SK-N-SH (cell line): ENCODE measurements around the gene SNU13. TPM values are rescaled to one million over a fixed set of nuclear protein-coding genes. Genes with fewer than 3 reads are reported as not detected.

Experiments used
- CTCF ChIA-PET: fragments of 300-600, 350-600 bp; formaldehyde crosslinking; extraction: SDS; loops from one replicate; lab custom pipeline; 2021; lab: Yijun Ruan, JAX
- POLR2A ChIA-PET: fragments of 350-600 bp; sonication (Branson Sonifier 250); formaldehyde crosslinking; extraction: SDS; loops from one replicate; lab custom pipeline; 2020; ENCODE audit warnings: antibody characterized with exemption, inconsistent platforms; lab: Yijun Ruan, JAX
- DNase-seq: peaks from one replicate; pipeline ENCODE4 v3.0.0; 2012
- H2AFZ ChIP-seq: fragments of 200-600 bp; sonication (generic); 2 replicates; pipeline ENCODE4 v1.8.1; 2016; ENCODE audit warnings: antibody characterized with exemption, mild to moderate bottlenecking, low read depth
- H3F3A ChIP-seq: fragments of 200-600 bp; sonication (generic); replicated peaks from 2 replicates; pipeline ENCODE3; 2016; ENCODE audit warnings: antibody characterized with exemption, mild to moderate bottlenecking; ENCODE audit not compliant: insufficient read depth
- H3K27ac ChIP-seq, 2 experiments: fragments of 200-500 bp in 1 of 2; fragments of 200-600 bp in 1 of 2; sonication (Bioruptor generic) in 1 of 2; sonication (generic), shearing (Covaris generic) in 1 of 2; 2 replicates each; pipeline versions ENCODE4 v1.5.1 to v1.6.1; 2014 to 2016; ENCODE audit warnings: low read depth in 2 of 2, inconsistent platforms in 1 of 2, low read length in 1 of 2, mild to moderate bottlenecking in 1 of 2, mixed read lengths in 1 of 2
- H3K27me3 ChIP-seq: fragments of 200-600 bp; sonication (generic), shearing (Covaris generic); 2 replicates; pipeline ENCODE4 v1.6.1; 2016; ENCODE audit warnings: mixed run types; ENCODE audit not compliant: insufficient read depth
- H3K36me3 ChIP-seq, 2 experiments: fragments of 200-500 bp in 1 of 2; fragments of 200-600 bp in 1 of 2; sonication (Bioruptor generic) in 1 of 2; sonication (generic) in 1 of 2; replicated peaks in 1 of 2; 2 replicates each; pipeline versions ENCODE3 to v1.5.1; 2014 to 2016; ENCODE audit warnings: low read length in 1 of 2, mild to moderate bottlenecking in 1 of 2; ENCODE audit not compliant: insufficient read depth in 2 of 2, control insufficient read depth in 1 of 2
- H3K4me1 ChIP-seq, 2 experiments: fragments of 200-500 bp in 1 of 2; fragments of 200-600 bp in 1 of 2; sonication (Bioruptor generic) in 1 of 2; sonication (generic), shearing (Covaris generic) in 1 of 2; 2 replicates each; pipeline versions ENCODE4 v1.5.1 to v1.6.1; 2014 to 2016; ENCODE audit warnings: low read depth in 1 of 2, low read length in 1 of 2, mixed run types in 1 of 2; ENCODE audit not compliant: insufficient read depth in 2 of 2, control insufficient read depth in 1 of 2
- H3K4me2 ChIP-seq: fragments of 200-600 bp; sonication (generic), shearing (Covaris generic); 2 replicates; pipeline ENCODE4 v1.6.1; 2017; ENCODE audit warnings: mixed run types
- H3K4me3 ChIP-seq, 2 experiments: fragments of 200-500 bp in 1 of 2; fragments of 200-600 bp in 1 of 2; sonication (Bioruptor generic) in 1 of 2; sonication (generic), shearing (Covaris generic) in 1 of 2; 2 replicates each; pipeline versions ENCODE4 v1.5.1 to v1.8.1; 2014 to 2016; ENCODE audit warnings: low read depth in 2 of 2, inconsistent platforms in 1 of 2, low read length in 1 of 2, mild to moderate bottlenecking in 1 of 2, mixed read lengths in 1 of 2, moderate library complexity in 1 of 2
- H3K79me2 ChIP-seq: fragments of 200-600 bp; sonication (generic); 2 replicates; pipeline ENCODE4 v1.8.1; 2017; ENCODE audit warnings: mild to moderate bottlenecking; ENCODE audit not compliant: insufficient read depth
- H3K9ac ChIP-seq: fragments of 200-600 bp; sonication (generic); 2 replicates; pipeline ENCODE4 v1.6.1; 2017; ENCODE audit warnings: mixed run types
- H3K9me2 ChIP-seq: fragments of 200-600 bp; sonication (generic); 2 replicates; pipeline ENCODE4 v1.6.1; 2017; ENCODE audit warnings: mixed run types
- H3K9me3 ChIP-seq: fragments of 200-600 bp; sonication (generic); 2 replicates; pipeline ENCODE4 v1.6.1; 2017; ENCODE audit warnings: mixed run types, mild to moderate bottlenecking, moderate library complexity
- H4K20me1 ChIP-seq: fragments of 200-600 bp; sonication (generic); 2 replicates; pipeline ENCODE4 v1.6.1; 2017; ENCODE audit warnings: mild to moderate bottlenecking, mixed run types; ENCODE audit not compliant: insufficient read depth
- CHD2 ChIP-seq: fragments of 150-350 bp; IDR thresholded peaks from 2 replicates; pipeline ENCODE4 v1.6.1; 2018; ENCODE audit warnings: low read length; ENCODE audit not compliant: partially characterized antibody
- EP300 ChIP-seq, 2 experiments: IDR thresholded peaks; 2 replicates each; pipeline versions ENCODE4 v1.4.0 to v1.6.1; 2012; ENCODE audit warnings: borderline replicate concordance in 1 of 2, low read depth in 1 of 2, low read length in 1 of 2
- EZH2phosphoT487 ChIP-seq: fragments of 200-600 bp; sonication (generic); IDR thresholded peaks from 2 replicates; pipeline ENCODE4 v1.6.1; 2017; ENCODE audit warnings: low read depth, mixed run types, mild to moderate bottlenecking, antibody characterized with exemption, moderate library complexity, borderline replicate concordance
- FOSL2 ChIP-seq: IDR thresholded peaks from 2 replicates; pipeline ENCODE4 v1.4.0; 2012; ENCODE audit warnings: low read depth, mild to moderate bottlenecking, moderate library complexity, borderline replicate concordance
- GATA2 ChIP-seq: sonication (generic); formaldehyde crosslinking; IDR thresholded peaks from 2 replicates; pipeline ENCODE4 v1.5.0; 2020; ENCODE audit warnings: mild to moderate bottlenecking, missing genetic modification reagents
- JUND ChIP-seq: IDR thresholded peaks from 2 replicates; pipeline ENCODE4 v1.4.0; 2012
- NFIC ChIP-seq: IDR thresholded peaks from 2 replicates; pipeline ENCODE4 v1.4.0; 2012; ENCODE audit warnings: borderline replicate concordance
- NRF1 ChIP-seq: IDR thresholded peaks from 2 replicates; pipeline ENCODE4 v1.6.1; 2012; ENCODE audit warnings: low read depth, mild to moderate bottlenecking, low read length
- POLR2AphosphoS5 ChIP-seq: IDR thresholded peaks from 2 replicates; pipeline ENCODE4 v1.6.1; 2012; ENCODE audit warnings: low read depth, low read length
- RAD21 ChIP-seq: IDR thresholded peaks from 2 replicates; pipeline ENCODE4 v1.6.1; 2012; ENCODE audit warnings: mild to moderate bottlenecking, low read length
- RCOR1 ChIP-seq: fragments of 150-350 bp; IDR thresholded peaks from 2 replicates; pipeline ENCODE4 v1.6.1; 2017; ENCODE audit warnings: antibody characterized with exemption, low read length
- RFX5 ChIP-seq: IDR thresholded peaks from 2 replicates; pipeline ENCODE4 v1.6.1; 2012; ENCODE audit warnings: mild to moderate bottlenecking, improper control_type of control experiment, low read length
- RXRA ChIP-seq: IDR thresholded peaks from 2 replicates; pipeline ENCODE4 v1.4.0; 2012; ENCODE audit warnings: low read depth, mild to moderate bottlenecking, borderline replicate concordance
- SMC3 ChIP-seq: IDR thresholded peaks from 2 replicates; pipeline ENCODE4 v1.6.1; 2012; ENCODE audit warnings: low read depth, low read length, improper control_type of control experiment
- YY1 ChIP-seq: IDR thresholded peaks from 2 replicates; pipeline ENCODE4 v1.4.0; 2012; ENCODE audit warnings: low read depth, mild to moderate bottlenecking
- WGBS: methylation state at CpG from one replicate; pipeline ENCODE4 v1.1.6; 2017; ENCODE audit warnings: low lambda C conversion rate; 5-methylcytosine and 5-hydroxymethylcytosine counted together
- polyA plus RNA-seq, 3 experiments: library from polyadenylated mRNA; depleted of rRNA; stranded (reverse); fragments of >200 nt; gene quantifications; 2 replicates each; pipeline ENCODE4 v1.2.3, GENCODE V29; 2012
- TF ChIP-seq, protein P1 (sequence below): IDR thresholded peaks from 2 replicates; pipeline ENCODE4 v1.4.0; 2012; ENCODE audit warnings: low read depth, borderline replicate concordance
- TF ChIP-seq, protein P2 (sequence below): fragments of 150-350 bp; IDR thresholded peaks from 2 replicates; pipeline ENCODE4 v1.6.1; 2017; ENCODE audit warnings: antibody characterized with exemption, low read length, low read depth, borderline replicate concordance
- TF ChIP-seq, protein P3 (sequence below): fragments of 150-350 bp; IDR thresholded peaks from 2 replicates; pipeline ENCODE4 v1.6.1; 2016; ENCODE audit warnings: mild to moderate bottlenecking, low read depth, low read length
- TF ChIP-seq, protein P4 (sequence below): IDR thresholded peaks from 2 replicates; pipeline ENCODE4 v1.4.0; 2012; ENCODE audit warnings: low read depth
- TF ChIP-seq, protein P5 (sequence below): fragments of 200-600 bp; sonication (generic); IDR thresholded peaks from 2 replicates; pipeline ENCODE4 v1.6.1; 2017; ENCODE audit warnings: antibody characterized with exemption, mild to moderate bottlenecking, moderate library complexity

SNU13 gene
- polyA plus RNA-seq, 1 of the 3 experiments (the other 2 are of a cell fraction) = 282 TPM

DNA sequence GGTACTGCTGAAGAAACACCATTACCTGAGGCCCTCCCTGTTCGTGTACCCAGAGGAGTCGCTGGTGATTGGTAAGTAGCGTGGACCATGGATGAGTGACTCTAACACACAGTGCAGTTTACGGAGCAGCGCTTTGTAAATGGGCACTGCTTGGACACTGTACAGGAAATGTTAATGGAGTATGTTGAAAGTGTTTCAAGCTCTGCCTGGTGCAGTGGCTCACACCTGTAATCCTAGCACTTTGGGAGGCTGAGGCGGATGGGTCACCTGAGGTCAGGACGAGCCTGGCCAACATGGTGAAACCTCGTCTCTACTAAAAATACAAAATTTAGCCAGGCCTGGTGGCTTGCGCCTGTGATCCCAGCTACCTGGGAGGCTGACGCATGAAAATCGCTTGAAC lies 37.8 kb downstream of the SNU13 start:
- no peak overlapping the region for H3K27ac ChIP-seq
- no peaks in the 10 kb centered on the region for H3K27me3 ChIP-seq
- peaks cover 4% of the 10 kb centered on the region; the same call in 1 of the 2 replicates for H3K79me2 ChIP-seq
- H3F3A ChIP-seq = peaks cover 4% of the 10 kb centered on the region
- peaks cover 15 to 30% of the 10 kb centered on the region in 2 experiments for H3K36me3 ChIP-seq
- no peaks in the 10 kb centered on the region for H3K4me1 ChIP-seq
- H2AFZ ChIP-seq = no peak overlapping the region
- no peaks in the 10 kb centered on the region for H3K9me2 ChIP-seq
- no peaks in the 10 kb centered on the region for H3K9me3 ChIP-seq
- ChIA-PET CTCF (no interaction called here), POLR2A (no interaction called here)
- H3K4me2 ChIP-seq = no peak overlapping the region
- H4K20me1 ChIP-seq = no peaks in the 10 kb centered on the region
- H3K4me3 ChIP-seq = no peak overlapping the region
- DNase-seq = no peak
- WGBS = 96% methylated on average over 9 of the region's 11 CpGs
- TF ChIP-seq SMC3 = no peak
- TF ChIP-seq, protein P1, sequence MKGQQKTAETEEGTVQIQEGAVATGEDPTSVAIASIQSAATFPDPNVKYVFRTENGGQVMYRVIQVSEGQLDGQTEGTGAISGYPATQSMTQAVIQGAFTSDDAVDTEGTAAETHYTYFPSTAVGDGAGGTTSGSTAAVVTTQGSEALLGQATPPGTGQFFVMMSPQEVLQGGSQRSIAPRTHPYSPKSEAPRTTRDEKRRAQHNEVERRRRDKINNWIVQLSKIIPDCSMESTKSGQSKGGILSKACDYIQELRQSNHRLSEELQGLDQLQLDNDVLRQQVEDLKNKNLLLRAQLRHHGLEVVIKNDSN = no peak
- TF ChIP-seq YY1 = no peak
- no peak for TF ChIP-seq RAD21
- TF ChIP-seq JUND = no peak
- TF ChIP-seq EZH2phosphoT487 = no peak
- TF ChIP-seq NRF1 = no peak
- no peak for TF ChIP-seq GATA2 (CRISPR knock-in tag)
- TF ChIP-seq RCOR1 = no peak
- TF ChIP-seq NFIC = no peak
- TF ChIP-seq, protein P2, sequence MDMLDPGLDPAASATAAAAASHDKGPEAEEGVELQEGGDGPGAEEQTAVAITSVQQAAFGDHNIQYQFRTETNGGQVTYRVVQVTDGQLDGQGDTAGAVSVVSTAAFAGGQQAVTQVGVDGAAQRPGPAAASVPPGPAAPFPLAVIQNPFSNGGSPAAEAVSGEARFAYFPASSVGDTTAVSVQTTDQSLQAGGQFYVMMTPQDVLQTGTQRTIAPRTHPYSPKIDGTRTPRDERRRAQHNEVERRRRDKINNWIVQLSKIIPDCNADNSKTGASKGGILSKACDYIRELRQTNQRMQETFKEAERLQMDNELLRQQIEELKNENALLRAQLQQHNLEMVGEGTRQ = no peak
- H3K9ac ChIP-seq = no peak overlapping the region

DNA sequence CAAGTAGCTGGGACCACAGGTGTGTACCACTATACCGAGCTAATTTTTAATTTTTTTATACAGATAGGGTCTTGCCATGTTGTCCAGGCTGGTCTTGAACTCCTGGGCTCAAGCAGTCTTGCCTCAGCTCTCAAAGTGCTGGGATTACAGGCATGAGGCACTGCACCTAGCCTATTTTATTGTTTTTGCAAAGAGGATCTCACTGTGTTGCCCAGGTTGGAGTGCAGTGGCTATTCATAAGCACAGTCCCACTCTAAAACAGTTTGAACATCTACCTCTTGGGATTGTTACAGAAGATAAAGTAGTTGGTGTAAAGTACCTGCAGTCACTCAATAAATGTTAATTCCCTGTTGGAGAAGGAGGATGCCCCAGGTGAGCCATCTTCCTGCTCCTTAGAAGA lies 38.4 kb downstream of the SNU13 start:
- H3K27me3 ChIP-seq = no peaks in the 10 kb centered on the region
- H4K20me1 ChIP-seq = no peaks in the 10 kb centered on the region
- TF ChIP-seq FOSL2 (no peak), SMC3 (no peak), CHD2 (no peak), GATA2 (CRISPR knock-in tag) (no peak), NFIC (no peak), POLR2AphosphoS5 (no peak), EP300 (IDR thresholded peaks at IDR 0.05; ENCODE audit: borderline replicate concordance in 1 of 2, low read depth in 1 of 2, low read length in 1 of 2) (no peak), NRF1 (no peak), RFX5 (no peak), EZH2phosphoT487 (no peak), RXRA (no peak)
- TF ChIP-seq, protein P3, sequence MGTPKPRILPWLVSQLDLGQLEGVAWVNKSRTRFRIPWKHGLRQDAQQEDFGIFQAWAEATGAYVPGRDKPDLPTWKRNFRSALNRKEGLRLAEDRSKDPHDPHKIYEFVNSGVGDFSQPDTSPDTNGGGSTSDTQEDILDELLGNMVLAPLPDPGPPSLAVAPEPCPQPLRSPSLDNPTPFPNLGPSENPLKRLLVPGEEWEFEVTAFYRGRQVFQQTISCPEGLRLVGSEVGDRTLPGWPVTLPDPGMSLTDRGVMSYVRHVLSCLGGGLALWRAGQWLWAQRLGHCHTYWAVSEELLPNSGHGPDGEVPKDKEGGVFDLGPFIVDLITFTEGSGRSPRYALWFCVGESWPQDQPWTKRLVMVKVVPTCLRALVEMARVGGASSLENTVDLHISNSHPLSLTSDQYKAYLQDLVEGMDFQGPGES = no peak
- TF ChIP-seq, protein P4, sequence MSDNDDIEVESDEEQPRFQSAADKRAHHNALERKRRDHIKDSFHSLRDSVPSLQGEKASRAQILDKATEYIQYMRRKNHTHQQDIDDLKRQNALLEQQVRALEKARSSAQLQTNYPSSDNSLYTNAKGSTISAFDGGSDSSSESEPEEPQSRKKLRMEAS = no peak
- TF ChIP-seq, protein P5, sequence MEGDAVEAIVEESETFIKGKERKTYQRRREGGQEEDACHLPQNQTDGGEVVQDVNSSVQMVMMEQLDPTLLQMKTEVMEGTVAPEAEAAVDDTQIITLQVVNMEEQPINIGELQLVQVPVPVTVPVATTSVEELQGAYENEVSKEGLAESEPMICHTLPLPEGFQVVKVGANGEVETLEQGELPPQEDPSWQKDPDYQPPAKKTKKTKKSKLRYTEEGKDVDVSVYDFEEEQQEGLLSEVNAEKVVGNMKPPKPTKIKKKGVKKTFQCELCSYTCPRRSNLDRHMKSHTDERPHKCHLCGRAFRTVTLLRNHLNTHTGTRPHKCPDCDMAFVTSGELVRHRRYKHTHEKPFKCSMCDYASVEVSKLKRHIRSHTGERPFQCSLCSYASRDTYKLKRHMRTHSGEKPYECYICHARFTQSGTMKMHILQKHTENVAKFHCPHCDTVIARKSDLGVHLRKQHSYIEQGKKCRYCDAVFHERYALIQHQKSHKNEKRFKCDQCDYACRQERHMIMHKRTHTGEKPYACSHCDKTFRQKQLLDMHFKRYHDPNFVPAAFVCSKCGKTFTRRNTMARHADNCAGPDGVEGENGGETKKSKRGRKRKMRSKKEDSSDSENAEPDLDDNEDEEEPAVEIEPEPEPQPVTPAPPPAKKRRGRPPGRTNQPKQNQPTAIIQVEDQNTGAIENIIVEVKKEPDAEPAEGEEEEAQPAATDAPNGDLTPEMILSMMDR = no peak
- DNase-seq = no peak
- H3K9ac ChIP-seq = no peak overlapping the region
- no peak overlapping the region for H2AFZ ChIP-seq
- ChIA-PET CTCF (no interaction called here), POLR2A (no interaction called here)
- H3K9me3 ChIP-seq = no peaks in the 10 kb centered on the region
- H3K27ac ChIP-seq = no peak overlapping the region
- no peaks in the 10 kb centered on the region for H3K4me1 ChIP-seq
- no peaks in the 10 kb centered on the region for H3K9me2 ChIP-seq
- H3F3A ChIP-seq = peaks cover 4% of the 10 kb centered on the region
- peaks cover 4% of the 10 kb centered on the region; the same call in 1 of the 2 replicates for H3K79me2 ChIP-seq
- H3K4me2 ChIP-seq = no peak overlapping the region
- H3K4me3 ChIP-seq = no peak overlapping the region
- H3K36me3 ChIP-seq = peaks cover 15 to 30% of the 10 kb centered on the region in 2 experiments
- WGBS = 100% methylated on average over 1 of the region's 1 CpG
